Thyroid gland (tissue), 4 donors: ENCODE data around the gene EPB41.

Experiments used
- POLR2A ChIP-seq, 2 donors: fragments of 450-650 bp; IDR thresholded peaks; one replicate each; pipeline ENCODE4 v1.6.1; 2017; ENCODE audit warnings: antibody characterized with exemption in 2 of 2, mild to moderate bottlenecking in 2 of 2, moderate library complexity in 1 of 2
- TF ChIP-seq, protein P1 (sequence below), 6 experiments: fragments of 200-600 bp in 3 of 6; fragments of 450-650 bp in 3 of 6; sonication (generic) in 3 of 6; IDR thresholded peaks; one replicate each; pipeline ENCODE4 v1.5.1; 2016 to 2019; ENCODE audit warnings: antibody characterized with exemption in 6 of 6, mild to moderate bottlenecking in 2 of 6, inconsistent platforms in 1 of 6, moderate library complexity in 1 of 6

DNA sequence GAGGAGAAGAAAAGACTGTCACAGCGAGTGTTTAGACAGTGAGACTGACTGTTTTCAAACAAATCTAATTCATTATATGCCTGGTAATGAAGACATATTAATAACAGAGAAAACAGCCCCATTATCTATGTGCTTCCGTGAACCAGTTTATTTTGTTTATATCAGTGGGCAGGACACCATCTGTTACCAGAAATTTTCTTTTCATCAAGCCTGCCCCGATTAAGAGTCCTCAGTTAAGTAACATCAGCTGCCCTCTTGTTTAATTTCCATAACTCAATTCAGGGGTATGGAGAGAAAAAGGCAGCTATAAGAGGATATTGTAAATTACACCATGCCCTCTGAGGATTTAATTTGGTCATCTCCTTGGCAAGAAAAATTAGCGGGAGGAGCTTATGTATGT is 115.3 kb downstream of the EPB41 start:
- TF ChIP-seq, protein P1, sequence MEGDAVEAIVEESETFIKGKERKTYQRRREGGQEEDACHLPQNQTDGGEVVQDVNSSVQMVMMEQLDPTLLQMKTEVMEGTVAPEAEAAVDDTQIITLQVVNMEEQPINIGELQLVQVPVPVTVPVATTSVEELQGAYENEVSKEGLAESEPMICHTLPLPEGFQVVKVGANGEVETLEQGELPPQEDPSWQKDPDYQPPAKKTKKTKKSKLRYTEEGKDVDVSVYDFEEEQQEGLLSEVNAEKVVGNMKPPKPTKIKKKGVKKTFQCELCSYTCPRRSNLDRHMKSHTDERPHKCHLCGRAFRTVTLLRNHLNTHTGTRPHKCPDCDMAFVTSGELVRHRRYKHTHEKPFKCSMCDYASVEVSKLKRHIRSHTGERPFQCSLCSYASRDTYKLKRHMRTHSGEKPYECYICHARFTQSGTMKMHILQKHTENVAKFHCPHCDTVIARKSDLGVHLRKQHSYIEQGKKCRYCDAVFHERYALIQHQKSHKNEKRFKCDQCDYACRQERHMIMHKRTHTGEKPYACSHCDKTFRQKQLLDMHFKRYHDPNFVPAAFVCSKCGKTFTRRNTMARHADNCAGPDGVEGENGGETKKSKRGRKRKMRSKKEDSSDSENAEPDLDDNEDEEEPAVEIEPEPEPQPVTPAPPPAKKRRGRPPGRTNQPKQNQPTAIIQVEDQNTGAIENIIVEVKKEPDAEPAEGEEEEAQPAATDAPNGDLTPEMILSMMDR (IDR thresholded peaks at IDR 0.05), result no peak
- TF ChIP-seq POLR2A (IDR thresholded peaks at IDR 0.05), result no peak
